A549 treated with Mapracorat at 1 μM for 4 hours (cell line): Measurements from ENCODE around the gene DDX41. TPM values are rescaled to one million over a fixed set of nuclear protein-coding genes. Genes with fewer than 3 reads are reported as not detected.

Experiments
- total RNA-seq: library from RNA; stranded (reverse); fragments of 200-300 nt; extraction: Qiagen RNA extraction; gene quantifications from 5 replicates; pipeline ENCODE4 v1.2.3, GENCODE V29; 2022

The DDX41 gene
- 105 to 149 TPM (median 139 TPM) in 5 replicates for total RNA-seq

DNA sequence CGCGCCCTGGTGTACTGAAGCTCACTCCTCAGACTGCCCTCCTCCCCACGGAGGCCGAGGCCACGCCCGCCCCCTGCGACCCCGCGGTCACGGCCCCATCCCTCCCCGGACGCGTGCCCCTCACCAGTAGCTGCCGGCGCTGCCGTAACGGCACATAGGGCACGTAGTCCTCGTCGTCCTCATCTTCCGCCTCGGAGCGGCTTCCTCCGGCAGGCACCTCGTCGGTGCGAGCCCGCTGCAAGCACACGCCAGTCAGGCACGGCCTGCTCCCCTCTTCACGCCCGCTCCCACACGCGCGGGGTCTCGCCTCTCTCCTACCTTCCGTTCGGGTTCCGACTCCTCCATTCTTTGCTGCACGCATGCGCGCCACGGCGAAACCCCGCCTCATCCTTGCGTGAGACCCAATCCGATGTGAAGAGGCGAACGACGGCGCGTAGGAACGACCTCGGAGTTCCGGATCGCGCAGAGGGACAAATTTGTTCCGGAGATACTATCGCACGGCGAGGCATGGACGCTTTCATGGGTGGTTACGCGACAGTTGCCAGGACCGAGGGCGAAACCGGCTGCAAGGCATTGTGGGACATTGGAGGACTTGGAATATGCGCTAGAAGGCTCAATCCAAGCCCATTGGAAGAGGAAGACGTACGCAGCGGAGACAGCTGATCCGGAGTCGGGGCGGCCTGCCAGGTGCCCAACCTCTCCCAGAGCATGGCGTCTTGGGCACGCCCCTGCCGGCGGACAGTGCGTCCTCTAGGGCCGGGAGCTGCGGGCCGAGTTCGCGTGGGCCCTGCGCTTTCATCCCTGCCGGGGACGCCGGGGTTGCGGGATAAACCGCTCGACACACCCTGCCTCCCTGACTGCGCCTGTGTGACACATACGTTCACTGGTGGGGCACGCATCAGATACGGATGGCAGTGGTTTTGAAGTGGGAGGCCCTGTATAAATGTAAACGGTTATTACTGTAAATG is at the start of gene DDX41:
TSS of gene DDX41 (minus strand) at position 361 of the 968 bp plus-strand sequence. CDS start at position 345, 16 bp downstream.

DNA sequence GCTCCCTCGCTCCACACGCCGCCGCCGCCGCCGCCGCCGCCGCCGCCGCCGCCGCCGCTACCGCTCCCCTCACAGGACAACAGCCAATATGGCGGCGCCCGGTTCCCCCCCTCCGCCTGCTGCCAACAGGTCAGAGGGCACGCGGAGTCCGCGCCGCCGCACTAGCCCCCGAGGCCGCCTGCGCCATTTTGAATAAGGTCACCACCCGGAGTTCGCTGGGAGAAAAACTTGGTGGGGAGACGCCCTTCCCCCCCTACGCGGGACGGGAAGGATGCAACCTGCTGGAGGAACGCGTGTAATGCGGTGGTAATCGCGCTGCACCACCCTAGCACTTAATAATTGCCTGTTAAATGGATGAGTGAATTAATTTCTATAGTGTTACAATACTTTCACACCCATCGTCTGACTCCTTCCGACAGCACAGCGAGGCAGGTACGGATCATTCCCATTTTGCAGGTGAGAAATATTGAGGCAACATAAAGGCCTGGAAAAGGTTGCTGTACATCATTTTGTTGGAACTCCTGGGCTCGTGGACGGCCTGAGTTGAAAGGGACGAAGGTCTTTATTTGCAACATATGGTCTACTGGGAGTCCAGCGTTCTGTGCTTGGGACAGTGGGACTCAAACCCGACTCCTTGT is 37.8 kb upstream of the DDX41 start, which contains the start of gene FAM193B:
TSS of gene FAM193B (minus strand) at position 90 of the 638 bp plus-strand sequence. CDS start 105 bp downstream, outside the sequence.

DNA sequence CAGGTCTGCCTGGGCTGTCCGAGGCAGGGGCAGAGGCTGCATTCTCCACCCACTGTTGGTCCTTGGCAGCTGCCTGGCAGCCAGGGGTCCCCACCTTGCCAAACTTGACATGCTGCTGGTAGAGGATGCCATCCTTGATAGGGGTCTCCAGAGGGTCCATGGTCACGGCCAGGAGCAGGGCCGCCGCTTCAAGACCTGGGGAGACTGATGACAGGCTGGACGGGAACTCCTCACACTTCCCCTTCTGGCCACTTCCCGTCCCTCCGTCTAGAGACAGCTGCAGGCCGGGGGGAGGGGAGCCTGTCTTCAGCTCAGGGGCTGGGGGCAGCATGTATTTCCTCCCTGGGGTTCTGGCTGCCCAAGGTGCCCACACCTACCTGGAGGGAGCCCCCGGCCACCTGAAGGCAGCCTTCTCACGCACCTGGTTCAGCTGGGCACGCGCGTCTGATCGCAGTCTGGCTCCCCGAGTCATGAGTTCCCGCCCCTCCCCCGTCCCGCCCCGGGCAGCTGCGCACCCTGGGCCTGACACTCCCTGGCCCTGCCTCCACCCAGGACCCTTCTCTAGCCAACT is 7.3 kb downstream of the DDX41 start, which contains the start of gene DOK3:
TSS of gene DOK3 (minus strand) at position 446 of the 571 bp plus-strand sequence. CDS start at position 160, 286 bp downstream.

DNA sequence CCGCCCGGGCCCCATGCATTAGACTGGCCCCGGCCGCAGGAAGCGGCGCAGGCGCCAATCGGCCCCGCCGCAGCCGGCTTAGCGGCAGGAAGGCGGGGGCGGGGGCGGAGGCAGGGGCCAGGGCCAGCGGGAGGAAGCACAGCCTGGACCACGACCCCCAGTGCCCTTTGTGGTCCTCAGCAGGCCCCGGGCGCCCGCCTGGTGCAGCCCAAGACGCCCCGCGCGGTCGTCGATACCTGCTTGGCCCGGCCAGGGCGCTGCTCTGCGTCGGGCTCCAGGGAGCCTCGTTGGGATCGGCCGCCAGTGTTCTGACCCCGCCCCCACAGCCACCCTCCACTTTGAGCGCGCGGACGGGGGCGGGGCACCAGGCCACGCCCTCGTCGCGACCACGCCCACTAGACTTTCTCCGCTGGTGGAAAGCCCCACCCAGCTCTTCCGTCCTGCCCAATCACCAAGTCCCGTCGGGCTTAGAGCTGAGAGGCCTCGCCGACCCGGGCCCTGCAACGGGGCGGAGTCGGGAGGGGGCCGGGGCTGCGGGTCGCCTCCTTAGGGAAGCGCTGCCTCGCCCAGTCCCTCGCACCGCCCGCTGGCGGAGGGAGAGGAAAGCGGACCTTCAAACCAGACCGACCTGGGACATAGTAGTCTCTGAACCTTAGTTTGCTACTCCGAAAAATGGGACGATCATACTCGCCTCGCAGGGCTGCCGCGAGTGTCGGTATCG is 19.3 kb downstream of the DDX41 start, which contains the start of gene PDLIM7:
TSS of gene PDLIM7 (minus strand) at position 313 of the 721 bp plus-strand sequence. CDS start 1,092 bp downstream, outside the sequence.

DNA sequence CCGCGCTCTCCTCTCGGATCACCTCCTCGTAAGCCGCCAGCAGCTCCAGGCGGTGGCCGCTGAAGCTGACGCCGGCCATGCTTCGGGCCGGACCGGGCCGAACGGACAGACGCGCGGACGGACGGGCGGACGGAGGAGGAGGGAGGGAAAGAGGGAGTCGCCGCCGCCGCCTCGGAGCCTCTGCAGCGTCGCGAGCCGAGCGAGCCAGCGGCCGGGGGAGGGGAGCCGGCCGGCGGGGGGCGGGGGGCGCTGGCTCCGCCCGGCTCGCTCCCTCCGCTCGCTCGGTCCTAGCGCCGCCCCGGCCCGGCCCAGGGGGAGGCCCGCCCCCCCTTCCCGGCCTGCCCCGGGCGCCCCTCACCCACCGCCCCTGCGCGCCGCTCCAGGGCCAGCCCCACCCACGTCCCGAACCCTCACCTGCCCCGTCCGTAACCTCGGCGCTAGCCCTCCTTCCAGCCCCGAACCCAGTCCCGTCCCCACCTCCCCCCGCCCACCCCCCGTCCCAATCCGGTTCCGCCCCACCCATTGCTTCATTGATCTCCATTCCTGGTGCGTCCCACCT is 43.2 kb downstream of the DDX41 start, which contains the start of gene DBN1:
TSS of gene DBN1 (minus strand) at position 192 of the 559 bp plus-strand sequence. CDS start at position 79, 113 bp downstream.

Other genes starting within 250 kb of the DDX41 start
- 20.1 to 26.7 TPM (median 24.3 TPM) in 5 replicates for gene RAB24, start 213.2 kb downstream of the DDX41 start, total RNA-seq
- gene PRELID1, start 213.2 kb downstream of the DDX41 start, total RNA-seq: 283 to 398 TPM (median 374 TPM) in 5 replicates
- 14.2 to 23.9 TPM (median 16.8 TPM) in 5 replicates for gene MXD3, start 205.1 kb downstream of the DDX41 start, total RNA-seq
- 179 to 207 TPM (median 194 TPM) in 5 replicates for gene LMAN2, start 165.3 kb downstream of the DDX41 start, total RNA-seq
- gene RGS14, start 159.0 kb downstream of the DDX41 start, total RNA-seq: 3.6 to 6.4 TPM (median 4.8 TPM) in 5 replicates
- gene SLC34A1, start 132.5 kb downstream of the DDX41 start, total RNA-seq: not detected in 5 replicates
- gene PFN3, start 116.3 kb downstream of the DDX41 start, total RNA-seq: not detected in 5 replicates
- gene F12, start 107.4 kb downstream of the DDX41 start, total RNA-seq: 14.4 to 25.7 TPM (median 24.1 TPM) in 5 replicates
- 20.0 to 30.1 TPM (median 25.9 TPM) in 5 replicates for gene GRK6, start 90.3 kb downstream of the DDX41 start, total RNA-seq
- gene PRR7, start 70.1 kb downstream of the DDX41 start, total RNA-seq: 14.7 to 37.7 TPM (median 32.5 TPM) in 5 replicates
- 55.1 to 73.3 TPM (median 68.6 TPM) in 5 replicates for gene DBN1, start 43.3 kb downstream of the DDX41 start, total RNA-seq
- gene PDLIM7, start 19.4 kb downstream of the DDX41 start, total RNA-seq: 76.0 to 92.7 TPM (median 83.9 TPM) in 5 replicates
- gene DOK3, start 7.1 kb downstream of the DDX41 start, total RNA-seq: 2.8 to 6.3 TPM (median 4.0 TPM) in 5 replicates
- gene FAM193B, start 37.6 kb upstream of the DDX41 start, total RNA-seq: 25.2 to 32.8 TPM (median 29.0 TPM) in 5 replicates
- gene TMED9, start 75.2 kb upstream of the DDX41 start, total RNA-seq: 270 to 298 TPM (median 275 TPM) in 5 replicates
- gene B4GALT7, start 83.2 kb upstream of the DDX41 start, total RNA-seq: 20.2 to 29.4 TPM (median 27.6 TPM) in 5 replicates